MCF 10A (cell line): ENCODE measurements around the gene ASPN. TPM values are rescaled to one million over a fixed set of nuclear protein-coding genes. Genes with fewer than 3 reads are reported as not detected.
A peak's percentile ranks its signal among the peaks of the same experiment; 100 is the strongest.

Source experiments
- BruUV-seq: library from RNA; stranded (reverse); fragments of 400-500 nt; replicated peaks from 2 replicates; lab custom pipeline; 2021; lab: Mats Ljungman, UMichigan
- CTCF ChIA-PET: fragments of 300-600 bp; sonication (Branson Sonifier 250); formaldehyde crosslinking; extraction: SDS; loops from one replicate; lab custom pipeline; 2021; ENCODE audit warnings: antibody characterized with exemption, inconsistent platforms; lab: Yijun Ruan, JAX
- POLR2A ChIA-PET: fragments of 300-600, 350-650 bp; sonication (Branson Sonifier 250); formaldehyde crosslinking; extraction: SDS; loops from one replicate; lab custom pipeline; 2020; ENCODE audit warnings: antibody characterized with exemption, inconsistent platforms; lab: Yijun Ruan, JAX
- DNase-seq: peaks from one replicate; pipeline ENCODE4 v3.0.0-alpha.2; 2018; ENCODE audit not compliant: unreplicated experiment
- H3K27ac Mint-ChIP-seq: one replicate; pipeline ENCODE4 v1.8.0; 2022; ENCODE audit warnings: mild to moderate bottlenecking, low read depth, mixed read lengths; ENCODE audit not compliant: unreplicated experiment
- H3K27me3 Mint-ChIP-seq: one replicate; pipeline ENCODE4 v1.8.0; 2022; ENCODE audit warnings: mixed read lengths; ENCODE audit not compliant: insufficient read depth, unreplicated experiment
- H3K36me3 Mint-ChIP-seq: one replicate; pipeline ENCODE4 v1.8.0; 2022; ENCODE audit warnings: mild to moderate bottlenecking, moderate library complexity, mixed read lengths; ENCODE audit not compliant: insufficient read depth, unreplicated experiment
- H3K4me1 Mint-ChIP-seq: one replicate; pipeline ENCODE4 v1.8.0; 2022; ENCODE audit warnings: mixed read lengths; ENCODE audit not compliant: insufficient read depth, unreplicated experiment
- H3K4me3 Mint-ChIP-seq: one replicate; pipeline ENCODE4 v1.8.0; 2022; ENCODE audit warnings: mild to moderate bottlenecking, moderate library complexity, mixed read lengths; ENCODE audit not compliant: unreplicated experiment
- H3K9me3 Mint-ChIP-seq: one replicate; pipeline ENCODE4 v1.8.0; 2022; ENCODE audit warnings: mixed read lengths; ENCODE audit not compliant: unreplicated experiment
- CTCF ChIP-seq: fragments of 200-600 bp; IDR thresholded peaks from one replicate; pipeline ENCODE4 v1.8.0; 2022; ENCODE audit warnings: antibody characterized with exemption, mild to moderate bottlenecking; ENCODE audit not compliant: unreplicated experiment
- intact Hi-C: fragments of 100-400 bp; cut with micrococcal nuclease; formaldehyde crosslinking; loops from 2 replicates; pipeline ENCODE4 v1.14.1; 2022
- total RNA-seq: library from RNA; stranded (reverse); gene quantifications from 2 replicates; pipeline ENCODE4 v1.2.3, GENCODE V29; 2022

The ASPN gene
- total RNA-seq, 1 experiment from 2014 or later, result 0.12 TPM

DNA sequence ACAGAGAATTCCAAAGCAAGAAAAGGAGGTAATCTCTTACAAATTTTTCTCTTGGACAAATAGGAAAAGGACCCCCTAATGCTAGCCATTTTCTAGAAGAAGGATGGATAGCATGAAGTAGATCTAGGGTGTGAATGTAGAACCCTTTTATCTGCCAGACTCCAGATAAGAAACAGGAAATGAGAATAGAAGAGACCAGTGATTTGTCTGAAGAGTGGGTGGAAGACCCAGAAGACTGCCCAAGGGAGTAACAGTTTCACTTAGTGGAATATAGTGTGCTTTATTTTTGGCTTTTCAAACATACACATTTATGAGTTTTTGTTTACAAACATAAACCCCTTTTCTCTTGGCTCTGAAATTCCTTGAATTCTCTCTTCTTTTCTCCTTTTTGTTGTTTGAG lies 28.4 kb upstream of the ASPN start:
- Mint-ChIP-seq H3K27ac (no peak overlapping the region), H3K4me1 (peaks cover 20% of the 10 kb centered on the region)

GRCh38 chr9:92509050-92509449 lies 26.7 kb upstream of the ASPN start:
- no TSS peak for BruUV-seq
- no peak for TF ChIP-seq CTCF
- H3K27me3 Mint-ChIP-seq, result no peaks in the 10 kb centered on the region
- ChIA-PET POLR2A (interaction anchor here (0.7 to 1.4 kb wide), 3 partner anchors 10 to 215 kb away, joined by 3 read pairs; partner anchors contain the start of gene ECM2), CTCF (interaction anchor here (2.2 kb wide), 1 partner anchor 10 kb away, joined by 5 read pairs; no protein-coding TSS in a partner anchor)
- peaks cover 20% of the 10 kb centered on the region for H3K4me1 Mint-ChIP-seq
- no peaks in the 10 kb centered on the region for H3K9me3 Mint-ChIP-seq
- no peak for DNase-seq
- no peak overlapping the region for H3K27ac Mint-ChIP-seq
- intact Hi-C loops, result loop anchor here (5.0 to 10.0 kb wide), 4 partner anchors 98 to 286 kb away; partner anchors contain the start of genes CENPP and NOL8
- H3K4me3 Mint-ChIP-seq, result no peak overlapping the region
- peaks cover 6% of the 10 kb centered on the region for H3K36me3 Mint-ChIP-seq

More for the DNA sequence above, 28.4 kb upstream of the ASPN start:
- intact Hi-C loops, result no loop called here
- POLR2A ChIA-PET, result no interaction called here
- no peak overlapping the region for H3K4me3 Mint-ChIP-seq
- peaks cover 6% of the 10 kb centered on the region for H3K36me3 Mint-ChIP-seq
- CTCF ChIA-PET, result interaction anchor here (0.6 to 2.2 kb wide), 2 partner anchors 8 to 91 kb away, joined by 3 to 5 read pairs; no protein-coding TSS in a partner anchor
- BruUV-seq, result no TSS peak
- TF ChIP-seq CTCF, result no peak
- no peak for DNase-seq
- no peaks in the 10 kb centered on the region for H3K27me3 Mint-ChIP-seq
- H3K9me3 Mint-ChIP-seq, result no peaks in the 10 kb centered on the region

- CTCF ChIA-PET, result interaction anchor here (0.8 to 2.2 kb wide), 3 partner anchors 11 to 127 kb away, joined by 3 to 5 read pairs (median 3); no protein-coding TSS in a partner anchor
- Mint-ChIP-seq H3K27ac (peak overlapping the region; percentile 82), H3K27me3 (no peaks in the 10 kb centered on the region), H3K4me1 (peaks cover 25% of the 10 kb centered on the region), H3K36me3 (peaks cover 6% of the 10 kb centered on the region), H3K9me3 (no peaks in the 10 kb centered on the region), H3K4me3 (no peak overlapping the region)
- POLR2A ChIA-PET, result interaction anchor here (0.7 to 6.3 kb wide), 6 partner anchors 11 to 214 kb away, joined by 3 to 64 read pairs (median 4); partner anchors contain the start of genes CENPP, ECM2 and NOL8
- DNase-seq, result no peak
- TF ChIP-seq CTCF, result no peak
- intact Hi-C loops, result loop anchor here (5.0 to 10.0 kb wide), 4 partner anchors 99 to 287 kb away; partner anchors contain the start of genes CENPP and NOL8
- no TSS peak for BruUV-seq
Observed at GRCh38 chr9:92508018-92508820, 25.9 kb upstream of the ASPN start.

- Mint-ChIP-seq H3K4me3 (no peak overlapping the region), H3K27ac (peak overlapping the region; percentile 82), H3K4me1 (peaks cover 25% of the 10 kb centered on the region), H3K36me3 (peaks cover 6% of the 10 kb centered on the region), H3K27me3 (no peaks in the 10 kb centered on the region), H3K9me3 (no peaks in the 10 kb centered on the region)
- BruUV-seq, result no TSS peak
- ChIA-PET POLR2A (interaction anchor here (0.6 to 6.3 kb wide), 9 partner anchors 12 to 526 kb away, joined by 3 to 64 read pairs (median 6); partner anchors contain the start of genes ASPN, CENPP, IPPK and NOL8), CTCF (interaction anchor here (1.1 kb wide), 1 partner anchor 127 kb away, joined by 3 read pairs; no protein-coding TSS in a partner anchor)
- DNase-seq, result no peak
- intact Hi-C loops, result loop anchor here (5.0 to 10.0 kb wide), 4 partner anchors 100 to 287 kb away; partner anchors contain the start of genes CENPP and NOL8
- no peak for TF ChIP-seq CTCF
Observed at GRCh38 chr9:92507496-92507895, 25.2 kb upstream of the ASPN start.
